Measurements from ENCODE around the gene UHMK1.
"Not testable (repeated sequence)": the region's sequence is repeated elsewhere in the genome, so short reads cannot be mapped to it uniquely, and the experiment has no call there.

UHMK1 gene

GRCh38 chr1:162497723-162498495 lies at the start of gene UHMK1:
Gene UHMK1 (plus strand): TSS chr1:162497818. CDS start chr1:162498001, 183 bp downstream.
- peak; percentile 76 for DNase-seq

GRCh38 chr1:162454361-162454760 lies 43.3 kb upstream of the UHMK1 start:
- not testable (repeated sequence) for DNase-seq

GRCh38 chr1:162456323-162456722 lies 41.3 kb upstream of the UHMK1 start:
- no peak for DNase-seq

GRCh38 chr1:162458236-162458635 lies 39.4 kb upstream of the UHMK1 start:
- DNase-seq: no peak

GRCh38 chr1:162462425-162462824 lies 35.2 kb upstream of the UHMK1 start:
- not testable (repeated sequence) for DNase-seq

- no peak for DNase-seq
These were observed 34.6 kb upstream of the UHMK1 start for GRCh38 chr1:162463021-162463420.

- DNase-seq: no peak
These were observed 30.8 kb upstream of the UHMK1 start for GRCh38 chr1:162466797-162467196.

- DNase-seq: no peak
These were observed 27.4 kb upstream of the UHMK1 start for GRCh38 chr1:162470216-162470615.

GRCh38 chr1:162471290-162471853 lies 26.2 kb upstream of the UHMK1 start:
- no peak for DNase-seq

- no peak for DNase-seq
These were observed 22.5 kb upstream of the UHMK1 start for GRCh38 chr1:162475089-162475488.

- DNase-seq: no peak
These were observed 22.0 kb upstream of the UHMK1 start for GRCh38 chr1:162475539-162476185.

- no peak for DNase-seq
These were observed 21.0 kb upstream of the UHMK1 start for GRCh38 chr1:162476620-162477019.

- DNase-seq: no peak
These were observed 12.4 kb upstream of the UHMK1 start for GRCh38 chr1:162485236-162485635.

GRCh38 chr1:162487241-162487640 lies 10.4 kb upstream of the UHMK1 start:
- no peak for DNase-seq

- no peak for DNase-seq
These were observed 9.4 kb upstream of the UHMK1 start for GRCh38 chr1:162488219-162488618.

- not testable (repeated sequence) for DNase-seq
These were observed 1.9 kb upstream of the UHMK1 start for GRCh38 chr1:162495531-162496233.

- DNase-seq: no peak
These were observed 405 bp upstream of the UHMK1 start for GRCh38 chr1:162497104-162497722.

GRCh38 chr1:162498496-162498810 lies 835 bp downstream of the UHMK1 start:
- no peak for DNase-seq

GRCh38 chr1:162500805-162501204 lies 3.2 kb downstream of the UHMK1 start:
- no peak for DNase-seq

GRCh38 chr1:162502077-162502476 lies 4.5 kb downstream of the UHMK1 start:
- no peak for DNase-seq

- DNase-seq: no peak
These were observed 5.3 kb downstream of the UHMK1 start for GRCh38 chr1:162502928-162503327.

GRCh38 chr1:162527314-162527713 lies 29.7 kb downstream of the UHMK1 start:
- DNase-seq: no peak

GRCh38 chr1:162530307-162530987 lies 32.8 kb downstream of the UHMK1 start:
- DNase-seq: no peak
